HG03139 (cell line): ENCODE data around the gene DNAH14.
"Not testable (repeated sequence)": the region's sequence is repeated elsewhere in the genome, so short reads cannot be mapped to it uniquely, and the experiment has no call there.

Experiments used
- ATAC-seq: cut with Tn5 transposase; IDR thresholded peaks from one replicate; pipeline ENCODE4 v1.9.1; 2021; ENCODE audit not compliant: unreplicated experiment

The DNAH14 gene

DNA sequence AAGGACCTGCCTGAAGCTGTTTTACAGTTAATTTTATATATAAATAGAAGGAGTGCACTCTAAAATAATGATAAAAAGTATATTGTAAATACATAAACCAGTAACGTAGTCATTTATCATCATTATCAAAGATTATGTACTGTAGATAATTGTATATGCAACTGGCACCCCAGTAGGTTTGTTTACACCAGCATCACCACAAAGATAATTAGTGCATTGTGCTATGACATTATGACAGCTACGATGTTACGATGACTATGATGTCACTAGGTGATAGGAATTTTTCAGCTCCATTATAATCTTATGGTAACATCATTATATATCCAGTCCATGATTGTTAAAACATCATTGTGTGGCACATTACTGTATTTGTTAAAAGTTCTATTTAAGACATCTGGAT is 313.1 kb downstream of the DNAH14 start:
- no peak for ATAC-seq

DNA sequence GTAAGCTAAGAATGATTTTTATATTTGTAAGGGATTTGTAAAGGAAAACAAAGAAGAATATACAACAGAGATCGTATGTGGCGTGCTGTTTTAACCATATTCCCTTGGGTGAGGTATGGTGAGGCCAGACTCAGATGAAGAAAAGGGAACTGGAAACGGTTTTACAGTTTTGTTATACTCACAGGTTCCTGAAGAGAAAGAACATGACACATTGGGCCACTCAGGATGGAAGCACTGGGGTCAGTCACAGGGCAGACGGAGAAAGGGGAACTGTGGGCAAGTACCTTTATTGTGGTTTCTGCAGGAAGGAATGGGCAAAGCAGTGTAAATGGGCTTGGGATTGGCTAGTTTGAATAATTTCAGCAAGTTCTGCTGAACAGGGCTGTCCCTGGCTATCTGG is 321.0 kb downstream of the DNAH14 start:
- ATAC-seq: peak; percentile 96

GRCh38 chr1:225253173-225253572 is 323.7 kb downstream of the DNAH14 start:
- ATAC-seq: no peak

- ATAC-seq: no peak
These were observed 324.3 kb downstream of the DNAH14 start for GRCh38 chr1:225253784-225254183.

- ATAC-seq: no peak
These were observed 325.2 kb downstream of the DNAH14 start for GRCh38 chr1:225254676-225255075.

GRCh38 chr1:225257081-225257480 is 327.6 kb downstream of the DNAH14 start:
- no peak for ATAC-seq

DNA sequence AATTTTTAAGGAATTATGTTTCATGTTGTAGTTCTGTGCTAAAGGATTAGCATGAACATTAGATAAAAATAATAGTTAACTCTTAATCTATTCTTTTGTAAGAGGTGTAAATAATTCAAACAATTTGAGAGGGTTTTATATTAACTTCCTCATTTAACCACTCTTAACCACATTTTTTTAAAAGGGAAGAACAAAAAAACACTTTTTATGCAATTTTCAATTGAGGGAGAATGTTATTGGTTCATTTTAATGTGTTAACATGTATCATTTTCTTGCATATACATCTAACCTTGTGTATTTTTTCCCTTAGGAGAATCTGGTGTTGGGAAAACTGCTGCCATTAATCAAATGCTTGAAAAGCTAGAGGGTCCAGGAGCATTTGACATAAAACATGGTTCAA is 329.3 kb downstream of the DNAH14 start:
- no peak for ATAC-seq

- no peak for ATAC-seq
These were observed 330.1 kb downstream of the DNAH14 start for GRCh38 chr1:225259542-225259941.

DNA sequence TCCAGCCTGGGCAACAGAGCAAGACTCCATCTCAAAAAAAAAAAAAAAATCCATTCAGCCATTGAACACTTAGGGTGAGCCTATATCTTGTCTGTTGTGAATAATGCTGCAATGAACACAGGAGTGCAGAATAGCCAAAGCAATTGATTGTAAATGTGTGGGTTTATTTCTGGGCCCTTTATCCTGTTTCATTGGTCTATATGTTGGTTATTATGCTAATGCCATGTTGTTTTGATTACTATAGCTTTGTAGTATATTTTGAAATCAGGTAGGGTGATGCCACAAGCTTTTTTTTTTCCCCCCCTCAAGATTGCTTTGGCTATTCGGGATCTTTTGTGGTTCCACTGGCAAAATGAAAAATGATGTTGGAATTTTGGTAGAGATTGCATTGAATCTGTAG is 330.8 kb downstream of the DNAH14 start:
- no peak for ATAC-seq

GRCh38 chr1:225277445-225277844 is 348.0 kb downstream of the DNAH14 start:
- no peak for ATAC-seq

DNA sequence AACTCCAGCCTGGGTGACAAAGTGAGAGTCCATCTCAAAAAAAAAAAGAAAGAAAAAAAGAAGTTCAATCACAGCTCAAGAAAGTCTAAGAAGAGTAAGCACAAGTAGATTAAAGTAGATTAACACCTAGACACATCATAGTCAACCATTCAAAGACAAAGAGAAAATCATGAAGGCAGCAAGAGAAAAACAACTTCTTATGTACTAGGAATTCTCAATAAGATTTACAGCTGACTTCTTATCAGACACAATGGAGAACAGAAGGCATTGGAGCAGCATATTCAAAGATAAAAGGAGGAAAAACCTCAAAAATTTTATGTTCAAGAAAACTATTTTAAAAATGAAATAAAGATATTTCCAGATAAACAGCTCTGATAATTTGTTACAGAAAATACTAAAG is 351.1 kb downstream of the DNAH14 start:
- no peak for ATAC-seq

GRCh38 chr1:225290244-225290643 is 360.8 kb downstream of the DNAH14 start:
- no peak for ATAC-seq

DNA sequence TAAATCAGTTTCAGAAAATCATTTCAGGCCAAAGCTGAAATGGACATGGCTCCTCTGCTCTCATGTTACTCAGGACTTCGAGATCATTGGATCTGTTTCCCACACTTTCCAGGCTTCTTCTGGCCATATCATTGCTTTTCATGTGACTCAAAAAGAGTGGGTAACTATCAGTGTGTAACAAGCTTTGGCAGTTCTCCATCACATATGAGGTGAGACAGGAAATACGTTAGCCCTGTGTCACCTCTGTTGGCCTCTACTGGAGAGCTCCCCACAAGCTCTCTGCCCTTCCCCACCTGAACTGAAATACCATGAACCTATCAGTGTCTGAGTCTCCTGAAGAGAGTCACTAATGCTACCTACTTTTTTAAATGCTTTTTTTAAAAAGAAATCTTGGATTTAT is 370.1 kb downstream of the DNAH14 start:
- ATAC-seq: no peak

DNA sequence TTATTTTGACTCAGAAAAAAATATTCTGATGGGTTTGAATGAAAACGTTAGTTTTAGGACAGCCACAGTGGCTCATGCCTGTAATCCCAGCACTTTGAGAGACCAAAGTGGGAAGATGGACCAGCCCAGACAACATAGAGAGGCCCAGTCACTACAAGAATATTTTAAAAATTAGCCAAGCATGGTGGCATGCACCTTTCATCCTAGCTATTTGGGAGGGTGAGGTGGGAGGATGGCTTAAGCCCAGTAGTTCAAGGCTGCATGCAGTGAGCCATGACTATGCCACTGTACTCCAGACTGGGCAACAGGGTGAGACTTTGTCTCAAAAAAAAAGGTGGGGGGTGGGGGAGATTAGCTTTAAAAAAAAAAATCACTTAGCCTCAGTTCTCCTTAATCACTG is 370.9 kb downstream of the DNAH14 start:
- no peak for ATAC-seq

DNA sequence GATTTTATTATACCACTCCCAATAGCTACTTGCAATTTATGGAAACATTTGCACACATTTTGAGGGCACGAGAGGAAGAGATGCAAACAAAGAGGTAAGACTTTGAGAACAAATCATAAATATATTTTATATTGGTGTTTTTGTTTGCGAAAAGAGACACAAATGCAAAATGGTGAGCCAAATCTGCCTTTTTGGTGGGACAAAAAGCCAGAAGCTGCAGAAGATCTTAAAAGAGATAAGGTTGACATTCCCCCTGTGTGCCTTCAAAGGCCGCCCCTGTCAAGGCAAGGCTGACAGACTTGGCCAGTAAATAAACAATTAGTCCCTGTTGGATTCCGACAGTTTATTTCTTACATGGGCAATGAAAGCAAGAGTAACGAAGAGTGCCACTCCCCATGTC is 375.5 kb downstream of the DNAH14 start:
- ATAC-seq: no peak

GRCh38 chr1:225310544-225310943 is 381.1 kb downstream of the DNAH14 start:
- ATAC-seq: not testable (repeated sequence)

DNA sequence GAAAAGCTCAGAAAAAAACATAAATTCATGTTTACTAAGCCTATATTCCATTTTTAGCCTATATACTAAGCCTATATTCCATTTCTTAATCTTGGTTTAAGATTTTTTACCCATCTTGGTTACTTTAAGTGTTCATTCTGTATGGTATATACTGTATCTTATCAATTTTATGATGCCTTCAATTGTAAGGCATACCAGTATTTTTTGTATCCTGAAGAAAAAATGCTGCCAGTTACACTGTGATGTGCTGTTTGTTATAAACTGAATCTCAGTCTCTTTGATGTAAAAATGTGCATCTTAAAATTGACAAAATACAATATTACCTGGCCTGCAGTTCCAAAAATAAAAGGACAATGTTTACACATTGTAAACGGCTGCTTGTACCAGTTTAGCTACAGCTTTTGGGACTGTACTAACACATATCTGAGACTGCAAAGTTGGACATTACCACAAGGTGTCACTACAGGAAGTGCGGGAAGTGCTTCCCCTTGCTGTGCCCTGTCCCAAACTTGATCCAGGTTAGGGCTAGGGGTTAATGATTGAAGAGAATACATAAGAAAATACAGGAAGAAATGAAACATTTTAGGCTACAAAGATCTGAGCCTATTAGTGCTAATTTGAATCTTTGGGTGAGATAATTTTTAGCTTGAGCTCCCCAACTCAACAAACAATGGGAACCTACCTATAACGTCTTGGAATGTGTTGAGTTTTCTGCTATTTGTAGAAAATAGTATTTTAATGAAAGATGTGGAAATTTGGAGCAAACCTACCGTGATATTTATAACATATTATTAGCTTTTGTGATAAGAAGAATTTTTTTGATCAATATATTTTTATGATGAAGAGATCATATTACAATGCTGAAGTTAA is 389.5 kb downstream of the DNAH14 start:
- peak; percentile 91 for ATAC-seq

GRCh38 chr1:225319871-225320270 is 390.4 kb downstream of the DNAH14 start:
- ATAC-seq: no peak

DNA sequence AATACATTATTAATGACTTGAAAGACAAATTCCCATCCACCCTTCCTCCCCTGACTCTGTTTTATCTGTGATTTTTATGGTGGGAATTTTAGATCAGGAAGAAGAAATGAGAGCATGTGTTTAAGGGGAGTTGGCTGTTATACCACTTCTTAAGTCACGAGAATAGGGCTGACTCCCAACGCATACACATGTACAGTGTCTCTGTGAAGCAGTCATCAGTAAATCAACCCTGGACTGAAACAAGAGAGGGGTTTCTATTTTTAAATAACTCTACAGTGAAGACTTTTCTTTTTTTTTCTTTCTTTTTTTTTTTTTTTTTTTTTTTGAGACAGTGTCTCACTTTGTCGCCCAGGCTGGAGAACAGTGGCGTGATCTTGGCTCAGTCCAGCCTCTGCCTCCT is 392.3 kb downstream of the DNAH14 start:
- ATAC-seq: no peak

GRCh38 chr1:225329041-225329440 is 399.6 kb downstream of the DNAH14 start:
- ATAC-seq: no peak

DNA sequence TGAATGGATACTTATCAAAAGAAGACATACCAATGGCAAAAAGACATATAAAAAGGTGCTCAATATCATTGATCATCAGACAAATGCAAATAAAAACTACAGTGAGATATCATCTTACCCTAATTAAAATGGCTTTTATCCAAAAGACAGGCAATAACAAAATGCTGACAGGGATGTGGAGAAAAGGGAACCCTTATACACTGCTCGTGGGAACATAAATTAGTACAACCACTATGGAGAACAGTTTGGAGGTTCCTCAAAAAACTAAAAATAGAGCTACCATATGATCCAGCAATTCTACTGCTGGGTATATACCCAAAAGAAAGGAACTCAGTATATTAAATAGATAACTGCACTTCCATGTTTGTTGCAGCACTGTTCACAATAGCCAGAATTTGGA is 400.5 kb downstream of the DNAH14 start:
- ATAC-seq: not testable (repeated sequence)

DNA sequence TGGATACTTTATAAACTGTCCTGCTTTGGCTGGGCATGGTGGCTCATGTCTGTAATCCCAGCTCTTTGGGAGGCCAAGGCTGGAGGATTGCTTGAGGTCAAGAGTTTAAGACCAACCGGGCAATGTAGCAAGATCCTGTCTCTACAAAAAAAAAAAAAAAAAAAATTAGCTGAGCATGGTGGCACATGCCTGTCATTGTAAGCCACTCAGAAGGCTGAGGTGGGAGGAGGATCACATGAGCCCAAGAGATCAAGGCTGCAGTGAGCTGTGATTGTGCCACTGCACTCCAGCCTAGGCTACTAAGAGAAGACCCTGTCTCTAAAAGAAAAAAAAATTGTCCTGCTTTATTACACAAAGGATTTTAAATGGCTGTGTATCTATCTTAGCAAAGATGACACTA is 403.2 kb downstream of the DNAH14 start:
- ATAC-seq: no peak
